HepG2 (cell line): ENCODE results near the gene HAUS5. TPM values are rescaled to one million over a fixed set of nuclear protein-coding genes. Genes with fewer than 3 reads are reported as not detected.

Experiments used
- ATF7-NPFF ChIP-seq: sonication (generic); formaldehyde crosslinking; IDR thresholded peaks from 2 replicates; pipeline ENCODE4 v1.8.1; 2023; ENCODE audit warnings: mild to moderate bottlenecking, low read depth, missing genetic modification reagents, moderate library complexity
- BRCA1 ChIP-seq: sonication (generic); formaldehyde crosslinking; IDR thresholded peaks from 2 replicates; pipeline ENCODE4 v1.4.0; 2020; ENCODE audit warnings: missing genetic modification reagents
- CC2D1A ChIP-seq: sonication (generic); formaldehyde crosslinking; IDR thresholded peaks from 2 replicates; pipeline ENCODE4 v1.8.1; 2023; ENCODE audit warnings: mild to moderate bottlenecking, missing genetic modification reagents
- DNMT3B ChIP-seq: conservative IDR thresholded peaks from 2 replicates; pipeline ENCODE4 v1.6.1; 2016; ENCODE audit warnings: missing biosample characterization, control low read depth
- IRF2 ChIP-seq: IDR thresholded peaks from 2 replicates; pipeline ENCODE4 v1.6.1; 2018; ENCODE audit warnings: missing genetic modification reagents, missing compliant biosample characterization
- KDM4B ChIP-seq: sonication (generic); formaldehyde crosslinking; IDR thresholded peaks from 2 replicates; pipeline ENCODE4 v1.4.0; 2020; ENCODE audit warnings: missing genetic modification reagents
- MXD4 ChIP-seq: IDR thresholded peaks from 2 replicates; pipeline ENCODE4 v1.6.1; 2016; ENCODE audit warnings: mild to moderate bottlenecking, missing biosample characterization, missing genetic modification reagents
- NFKBIZ ChIP-seq: IDR thresholded peaks from 2 replicates; pipeline ENCODE4 v1.6.1; 2018; ENCODE audit warnings: missing genetic modification reagents, missing compliant biosample characterization
- NR0B2 ChIP-seq: sonication (generic); formaldehyde crosslinking; IDR thresholded peaks from 2 replicates; pipeline ENCODE4 v1.4.0; 2020; ENCODE audit warnings: mild to moderate bottlenecking, missing genetic modification reagents
- PHF21A ChIP-seq: sonication (generic); formaldehyde crosslinking; IDR thresholded peaks from 2 replicates; pipeline ENCODE4 v1.5.0; 2020; ENCODE audit warnings: mild to moderate bottlenecking, missing genetic modification reagents
- POLR2AphosphoS5 ChIP-seq: IDR thresholded peaks from 2 replicates; pipeline ENCODE4 v1.6.1; 2012; ENCODE audit warnings: low read depth, low read length
- SAFB2 ChIP-seq: sonication (generic); formaldehyde crosslinking; IDR thresholded peaks from 2 replicates; pipeline ENCODE4 v1.5.1; 2020; ENCODE audit warnings: missing genetic modification reagents, low read depth, mild to moderate bottlenecking, borderline replicate concordance
- TFAP4 ChIP-seq: sonication (generic); IDR thresholded peaks from 2 replicates; pipeline ENCODE4 v1.6.1; 2016; ENCODE audit warnings: low read depth, borderline replicate concordance
- TSC22D2 ChIP-seq: sonication (generic); formaldehyde crosslinking; IDR thresholded peaks from 2 replicates; pipeline ENCODE4 v1.5.1; 2020; ENCODE audit warnings: missing genetic modification reagents, mild to moderate bottlenecking, borderline replicate concordance
- UBTF ChIP-seq: sonication (generic); formaldehyde crosslinking; IDR thresholded peaks from 2 replicates; pipeline ENCODE4 v1.4.0; 2020; ENCODE audit warnings: mild to moderate bottlenecking, missing genetic modification reagents
- ZMAT3 ChIP-seq: sonication (generic); formaldehyde crosslinking; conservative IDR thresholded peaks from 2 replicates; pipeline ENCODE4 v1.7.0; 2021; ENCODE audit warnings: missing genetic modification reagents
- ZNF350 ChIP-seq: sonication (generic); formaldehyde crosslinking; IDR thresholded peaks from 2 replicates; pipeline ENCODE4 v1.4.0; 2020; ENCODE audit warnings: mild to moderate bottlenecking, low read depth, missing genetic modification reagents, borderline replicate concordance
- ZNF512B ChIP-seq: sonication (generic); formaldehyde crosslinking; IDR thresholded peaks from 2 replicates; pipeline ENCODE4 v1.5.1; 2020; ENCODE audit warnings: missing genetic modification reagents, mild to moderate bottlenecking, borderline replicate concordance
- ZNF691 ChIP-seq: sonication (generic); formaldehyde crosslinking; IDR thresholded peaks from 2 replicates; pipeline ENCODE4 v1.4.0; 2020; ENCODE audit warnings: missing genetic modification reagents, low read depth, mild to moderate bottlenecking, borderline replicate concordance
- ZSCAN20 ChIP-seq: sonication (generic); formaldehyde crosslinking; IDR thresholded peaks from 2 replicates; pipeline ENCODE4 v1.4.0; 2020; ENCODE audit warnings: missing genetic modification reagents, mild to moderate bottlenecking, borderline replicate concordance
- ZSCAN22 ChIP-seq: sonication (generic); formaldehyde crosslinking; IDR thresholded peaks from 2 replicates; pipeline ENCODE4 v1.4.0; 2020; ENCODE audit warnings: mild to moderate bottlenecking, missing genetic modification reagents
- polyA plus RNA-seq, 8 experiments: library from polyadenylated mRNA; depleted of rRNA in 3 of 8; stranded (reverse) in 7 of 8; unstranded in 1 of 8; fragments of >200 nt; fragmentation: Illumina TruSeq in 4 of 8; extraction: Trizol in 4 of 8; gene quantifications; 2 replicates each; pipeline versions ENCODE4 v1.2.1 to v1.2.3, GENCODE V29; 2011 to 2016; ENCODE audit warnings: low read depth in 4 of 8, missing spikeins in 1 of 8, mixed read lengths in 1 of 8; ENCODE audit not compliant: insufficient read depth in 1 of 8
- total RNA-seq, 5 experiments: library from RNA; depleted of rRNA; stranded (reverse); fragments of >200 nt; fragmentation: Illumina TruSeq; extraction: Trizol; gene quantifications; 2 replicates each; pipeline ENCODE4 v1.2.3, GENCODE V29; 2016; ENCODE audit warnings: low read depth in 1 of 5

The HAUS5 gene
- total and polyA plus RNA-seq, 2 of the 13 experiments (the other 11 are each of a cell fraction or from before 2014, with no cell fraction given), result 10.3 to 17.7 TPM

- TF ChIP-seq MXD4 (CRISPR knock-in tag), result 0 out of 2 replicates have a peak, but pooled peaks have one; percentile 17
- TF ChIP-seq NR0B2, result no peak
- no peak for TF ChIP-seq ZNF512B (CRISPR knock-in tag)
- TF ChIP-seq KDM4B, result no peak
- 0 out of 2 replicates have a peak, but pooled peaks have one; percentile 17 for TF ChIP-seq ZNF691
- TF ChIP-seq SAFB2, result no peak
- TF ChIP-seq ZNF350 (CRISPR knock-in tag), result peak; percentile 68; the same call in 1 of the 2 replicates
- no peak for TF ChIP-seq CC2D1A
- no peak for TF ChIP-seq TFAP4
- TF ChIP-seq IRF2 (CRISPR knock-in tag), result 0 out of 2 replicates have a peak, but pooled peaks have one; percentile 20
- peak; percentile 46; the same call in 1 of the 2 replicates for TF ChIP-seq ZSCAN20 (CRISPR knock-in tag)
- TF ChIP-seq ZSCAN22 (CRISPR knock-in tag), result no peak
- TF ChIP-seq UBTF, result no peak; the same call in 1 of the 2 replicates
- no peak for TF ChIP-seq BRCA1 (CRISPR knock-in tag)
- 0 out of 2 replicates have a peak, but pooled peaks have one; percentile 15 for TF ChIP-seq ZMAT3
- TF ChIP-seq PHF21A (CRISPR knock-in tag), result 0 out of 2 replicates have a peak, but pooled peaks have one; percentile 30
- TF ChIP-seq TSC22D2 (CRISPR knock-in tag), result no peak
- no peak for TF ChIP-seq NFKBIZ (CRISPR knock-in tag)
- peak; percentile 98 for TF ChIP-seq POLR2AphosphoS5
- TF ChIP-seq ATF7-NPFF (CRISPR knock-in tag), result no peak
- no peak for TF ChIP-seq DNMT3B (CRISPR knock-in tag)
Measured at GRCh38 chr19:35648017-35648961, 35.8 kb downstream of the HAUS5 start, which contains the start of gene COX6B1 (continued).
